Type B pancreatic cell (in vitro differentiated cells): Measurements from ENCODE around the gene SPATA1. TPM values are rescaled to one million over a fixed set of nuclear protein-coding genes. Genes with fewer than 3 reads are reported as not detected.

ENCODE experiments used
- DNase-seq: peaks from one replicate; pipeline ENCODE4 v3.0.0; 2021; ENCODE audit warnings: mixed read lengths; ENCODE audit not compliant: unreplicated experiment; ENCODE audit errors: extremely low spot score
- H3K27ac Mint-ChIP-seq: 2 replicates; pipeline ENCODE4 v1.8.0; 2021; ENCODE audit warnings: mild to moderate bottlenecking, mixed read lengths
- H3K27me3 Mint-ChIP-seq: 2 replicates; pipeline ENCODE4 v1.8.0; 2021; ENCODE audit warnings: mixed read lengths
- H3K36me3 Mint-ChIP-seq: 2 replicates; pipeline ENCODE4 v1.8.0; 2021; ENCODE audit warnings: mixed read lengths
- H3K4me1 Mint-ChIP-seq: one replicate; pipeline ENCODE4 v1.8.0; 2021; ENCODE audit warnings: mixed read lengths; ENCODE audit not compliant: unreplicated experiment
- H3K4me3 Mint-ChIP-seq: 2 replicates; pipeline ENCODE4 v1.8.0; 2021; ENCODE audit warnings: mild to moderate bottlenecking, mixed read lengths
- H3K9me3 Mint-ChIP-seq: 2 replicates; pipeline ENCODE4 v1.8.0; 2021; ENCODE audit warnings: mixed read lengths
- total RNA-seq: library from RNA; stranded (reverse); gene quantifications from 2 replicates; pipeline ENCODE4 v1.2.1, GENCODE V29; 2021; ENCODE audit warnings: low replicate concordance
- TF ChIP-seq, protein P1 (sequence below): fragments of 200-600 bp; sonication (generic); conservative IDR thresholded peaks from 2 replicates; pipeline ENCODE4 v1.5.0; 2021; ENCODE audit warnings: antibody characterized with exemption, mild to moderate bottlenecking

SPATA1 gene
- total RNA-seq, 1 donor from 2014 or later: 1.8 TPM

DNA sequence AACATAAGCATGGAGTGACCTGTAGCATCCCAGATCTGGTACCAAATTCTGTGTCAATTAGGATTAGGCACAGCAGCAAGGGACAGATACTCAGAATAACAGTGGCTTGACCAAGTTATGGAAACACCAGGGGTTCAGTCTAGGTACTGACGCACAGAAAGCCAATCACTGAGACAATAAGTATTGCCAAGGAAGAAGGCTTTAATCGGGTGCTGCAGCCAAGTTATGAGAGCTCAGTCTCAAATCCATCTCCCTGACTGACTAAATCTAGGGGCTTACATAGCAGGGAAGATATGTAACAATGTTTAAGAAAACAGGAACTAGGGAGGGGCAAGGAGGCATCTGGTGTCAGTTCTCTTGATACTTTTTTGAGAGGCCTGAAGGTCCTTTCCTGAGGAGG lies 107.7 kb downstream of the SPATA1 start:
- Mint-ChIP-seq H3K9me3 (peaks cover 14% of the 10 kb centered on the region), H3K4me1 (peaks cover 14% of the 10 kb centered on the region), H3K36me3 (peaks cover 9% of the 10 kb centered on the region)

DNA sequence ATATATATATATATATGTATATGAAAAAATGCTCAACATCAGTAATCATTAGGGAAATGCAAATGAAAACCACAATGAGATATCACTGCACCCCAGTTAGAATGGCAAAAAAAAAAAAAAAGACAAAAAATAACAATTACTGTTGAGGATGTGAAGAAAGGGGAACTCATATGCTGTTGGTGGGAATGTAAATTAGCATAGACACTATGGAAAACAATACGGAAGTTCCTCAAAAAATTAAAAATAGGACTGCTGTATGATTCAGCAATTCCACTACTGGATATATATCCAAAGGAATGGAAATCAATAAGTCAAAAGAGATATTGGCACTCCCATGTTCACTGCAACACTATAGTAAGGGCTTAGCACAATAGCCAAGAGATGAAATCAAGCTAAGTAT lies 109.6 kb downstream of the SPATA1 start:
- no peaks in the 10 kb centered on the region for H3K27me3 Mint-ChIP-seq

More for the DNA sequence above, 107.7 kb downstream of the SPATA1 start:
- TF ChIP-seq, protein P1, sequence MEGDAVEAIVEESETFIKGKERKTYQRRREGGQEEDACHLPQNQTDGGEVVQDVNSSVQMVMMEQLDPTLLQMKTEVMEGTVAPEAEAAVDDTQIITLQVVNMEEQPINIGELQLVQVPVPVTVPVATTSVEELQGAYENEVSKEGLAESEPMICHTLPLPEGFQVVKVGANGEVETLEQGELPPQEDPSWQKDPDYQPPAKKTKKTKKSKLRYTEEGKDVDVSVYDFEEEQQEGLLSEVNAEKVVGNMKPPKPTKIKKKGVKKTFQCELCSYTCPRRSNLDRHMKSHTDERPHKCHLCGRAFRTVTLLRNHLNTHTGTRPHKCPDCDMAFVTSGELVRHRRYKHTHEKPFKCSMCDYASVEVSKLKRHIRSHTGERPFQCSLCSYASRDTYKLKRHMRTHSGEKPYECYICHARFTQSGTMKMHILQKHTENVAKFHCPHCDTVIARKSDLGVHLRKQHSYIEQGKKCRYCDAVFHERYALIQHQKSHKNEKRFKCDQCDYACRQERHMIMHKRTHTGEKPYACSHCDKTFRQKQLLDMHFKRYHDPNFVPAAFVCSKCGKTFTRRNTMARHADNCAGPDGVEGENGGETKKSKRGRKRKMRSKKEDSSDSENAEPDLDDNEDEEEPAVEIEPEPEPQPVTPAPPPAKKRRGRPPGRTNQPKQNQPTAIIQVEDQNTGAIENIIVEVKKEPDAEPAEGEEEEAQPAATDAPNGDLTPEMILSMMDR: no peak
- no peaks in the 10 kb centered on the region for H3K27me3 Mint-ChIP-seq
- H3K4me3 Mint-ChIP-seq: no peak overlapping the region
- no peak overlapping the region for H3K27ac Mint-ChIP-seq
- no peak for DNase-seq

More for the DNA sequence above, 109.6 kb downstream of the SPATA1 start:
- peaks cover 23% of the 10 kb centered on the region for H3K4me1 Mint-ChIP-seq
- TF ChIP-seq, protein P1: no peak
- peaks cover 12% of the 10 kb centered on the region for H3K9me3 Mint-ChIP-seq
- no peak overlapping the region for H3K27ac Mint-ChIP-seq
- H3K4me3 Mint-ChIP-seq: no peak overlapping the region
- DNase-seq: no peak
- H3K36me3 Mint-ChIP-seq: peaks cover 9% of the 10 kb centered on the region

Other genes starting within 250 kb of the SPATA1 start
- gene SAMD13, start 204.7 kb upstream of the SPATA1 start, total RNA-seq: 3.6 and 6.0 TPM in 2 replicates
- not detected in 2 replicates for gene DNASE2B, start 107.9 kb upstream of the SPATA1 start, total RNA-seq
- 29.5 and 34.1 TPM in 2 replicates for gene RPF1, start 27.1 kb upstream of the SPATA1 start, total RNA-seq
- 114 and 125 TPM in 2 replicates for gene GNG5, start 195 bp downstream of the SPATA1 start, total RNA-seq
- 10.6 and 11.3 TPM in 2 replicates for gene CTBS, start 68.1 kb downstream of the SPATA1 start, total RNA-seq
- gene SSX2IP, start 184.1 kb downstream of the SPATA1 start, total RNA-seq: 22.2 and 34.0 TPM in 2 replicates